Measurements from ENCODE around the gene S100B. TPM values are rescaled to one million over a fixed set of nuclear protein-coding genes. Genes with fewer than 3 reads are reported as not detected.

Gene S100B
- total and polyA plus RNA-seq, 7 donors: 14.3 to 126 (median 28.5) TPM

DNA sequence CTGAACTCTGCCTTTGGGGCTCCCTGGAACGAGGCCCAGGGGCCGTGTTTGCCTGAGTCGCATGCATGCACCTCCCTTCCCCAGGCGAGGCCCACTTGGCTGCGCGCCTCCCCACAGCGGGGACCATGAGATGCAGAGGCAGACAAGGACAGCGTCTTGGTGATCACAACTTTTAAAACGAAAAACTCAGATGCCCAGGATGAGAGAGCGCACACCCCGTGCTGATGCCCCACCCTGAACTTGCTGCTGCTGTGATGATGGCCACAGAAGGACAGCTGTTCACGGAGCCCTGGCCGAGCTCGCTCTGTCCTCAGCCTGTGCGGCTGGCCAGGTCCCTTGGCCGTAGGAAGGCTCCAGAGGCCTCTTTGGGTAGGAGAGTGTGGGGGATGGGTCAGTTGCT is 19.2 kb upstream of the S100B start:
- Histone ChIP-seq H3K9me3 (peaks cover 0 to 12% (median 5%) of the 10 kb centered on the region in 4 donors), H3K36me3 (no peaks in the 10 kb centered on the region), H3K27ac (no peak overlapping the region), H3K4me1 (peaks cover 0 to 7% (median 0%) of the 10 kb centered on the region in 4 donors), H3K27me3 (peaks cover 0 to 4% (median 4%) of the 10 kb centered on the region in 3 donors), H3K4me3 (no peak overlapping the region)
- DNase-seq: no peak
- no peak for TF ChIP-seq POLR2A (IDR thresholded peaks at IDR 0.05)
- TF ChIP-seq POLR2AphosphoS5 (IDR thresholded peaks at IDR 0.05): no peak
- TF ChIP-seq EP300 (IDR thresholded peaks at IDR 0.05): no peak
- TF ChIP-seq, protein P1, sequence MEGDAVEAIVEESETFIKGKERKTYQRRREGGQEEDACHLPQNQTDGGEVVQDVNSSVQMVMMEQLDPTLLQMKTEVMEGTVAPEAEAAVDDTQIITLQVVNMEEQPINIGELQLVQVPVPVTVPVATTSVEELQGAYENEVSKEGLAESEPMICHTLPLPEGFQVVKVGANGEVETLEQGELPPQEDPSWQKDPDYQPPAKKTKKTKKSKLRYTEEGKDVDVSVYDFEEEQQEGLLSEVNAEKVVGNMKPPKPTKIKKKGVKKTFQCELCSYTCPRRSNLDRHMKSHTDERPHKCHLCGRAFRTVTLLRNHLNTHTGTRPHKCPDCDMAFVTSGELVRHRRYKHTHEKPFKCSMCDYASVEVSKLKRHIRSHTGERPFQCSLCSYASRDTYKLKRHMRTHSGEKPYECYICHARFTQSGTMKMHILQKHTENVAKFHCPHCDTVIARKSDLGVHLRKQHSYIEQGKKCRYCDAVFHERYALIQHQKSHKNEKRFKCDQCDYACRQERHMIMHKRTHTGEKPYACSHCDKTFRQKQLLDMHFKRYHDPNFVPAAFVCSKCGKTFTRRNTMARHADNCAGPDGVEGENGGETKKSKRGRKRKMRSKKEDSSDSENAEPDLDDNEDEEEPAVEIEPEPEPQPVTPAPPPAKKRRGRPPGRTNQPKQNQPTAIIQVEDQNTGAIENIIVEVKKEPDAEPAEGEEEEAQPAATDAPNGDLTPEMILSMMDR (IDR thresholded peaks at IDR 0.05): no peak
- intact Hi-C loops (cut with DNase I): no loop called here
- WGBS, 2 donors: 88 to 90% methylated on average over 16 of the region's 16 CpGs

DNA sequence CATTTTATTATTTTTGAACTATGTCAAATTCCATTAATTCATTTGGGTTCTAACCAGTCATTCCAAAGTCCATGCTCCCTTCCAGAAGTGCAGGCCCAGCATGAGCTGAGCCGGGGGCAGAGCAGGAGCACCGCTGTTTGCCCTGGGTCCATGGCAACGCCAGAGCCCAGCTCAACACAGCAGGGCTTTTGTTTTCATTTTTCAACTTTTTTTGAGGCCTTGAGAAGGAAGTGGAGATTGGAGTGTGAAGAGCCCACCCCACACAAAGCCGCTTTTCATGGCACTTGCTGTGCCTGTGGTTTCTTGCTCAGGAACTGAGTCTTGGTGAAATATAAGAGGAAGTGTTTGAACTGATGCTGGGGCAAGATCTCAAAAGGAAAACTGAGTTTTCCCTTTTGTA is 17.3 kb upstream of the S100B start:
- peak in 2 of 4 donors; percentile 16 to 27 for TF ChIP-seq POLR2AphosphoS5 (IDR thresholded peaks at IDR 0.05)
- TF ChIP-seq EP300 (IDR thresholded peaks at IDR 0.05): no peak
- H3K27ac ChIP-seq: peak overlapping the region; percentile 50 to 73 (median 67)
- H3K9me3 ChIP-seq: peaks cover 0 to 12% (median 5%) of the 10 kb centered on the region in 4 donors
- DNase-seq: peak; percentile 76
- no peak overlapping the region for H3K4me3 ChIP-seq
- WGBS, 2 donors: 27 to 79% methylated on average over 4 of the region's 4 CpGs
- peaks cover 0 to 7% (median 0%) of the 10 kb centered on the region in 4 donors for H3K4me1 ChIP-seq
- peaks cover 0 to 4% (median 0%) of the 10 kb centered on the region in 3 donors for H3K27me3 ChIP-seq
- H3K36me3 ChIP-seq: no peaks in the 10 kb centered on the region
- intact Hi-C loops (cut with DNase I): no loop called here

DNA sequence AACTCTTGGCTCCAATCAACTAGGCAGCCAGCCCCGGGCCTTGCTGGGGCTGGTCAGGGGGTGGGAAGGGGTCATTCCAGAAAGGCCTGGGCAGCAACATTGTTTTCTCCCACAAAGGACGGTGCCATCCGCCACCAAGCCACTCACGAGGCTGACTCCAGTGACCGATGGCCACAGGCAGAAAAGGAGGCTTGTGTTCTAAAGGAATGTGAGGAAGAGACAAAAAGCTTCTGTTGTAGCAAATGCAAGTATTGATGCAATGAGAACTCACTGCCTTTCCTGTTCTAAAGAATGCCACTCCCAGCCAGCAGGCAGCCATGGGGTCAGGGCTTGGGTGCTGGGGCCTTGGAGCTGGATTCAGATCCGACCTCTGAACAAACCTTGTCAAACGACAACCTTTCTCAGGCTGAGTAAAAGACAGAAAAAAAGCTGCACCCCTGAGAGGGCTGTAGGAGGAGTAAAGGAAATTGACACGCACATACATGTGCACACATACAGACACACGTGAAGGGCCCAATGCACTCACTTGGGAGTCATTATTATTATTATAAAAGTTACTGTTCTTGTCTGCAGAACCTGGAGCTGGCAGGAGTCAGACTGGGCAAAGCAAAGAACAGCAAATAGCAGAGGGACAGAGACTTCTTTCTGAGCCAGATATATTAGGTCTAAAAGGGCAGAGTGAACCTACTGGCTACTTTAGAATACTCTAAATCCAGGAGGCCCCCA is 16.7 kb upstream of the S100B start:
- TF ChIP-seq POLR2AphosphoS5 (IDR thresholded peaks at IDR 0.05): peak in 3 of 4 donors; percentile 9 to 23 (median 20)
- TF ChIP-seq POLR2A (IDR thresholded peaks at IDR 0.05): no peak
- TF ChIP-seq EP300 (IDR thresholded peaks at IDR 0.05): no peak
- Histone ChIP-seq H3K4me3 (no peak overlapping the region), H3K36me3 (no peaks in the 10 kb centered on the region), H3K27ac (peak overlapping the region; percentile 49 to 73 (median 60)), H3K27me3 (peaks cover 0 to 4% (median 0%) of the 10 kb centered on the region in 3 donors), H3K4me1 (peaks cover 0 to 7% (median 0%) of the 10 kb centered on the region in 4 donors), H3K9me3 (peaks cover 0 to 12% (median 5%) of the 10 kb centered on the region in 4 donors)
- intact Hi-C loops (cut with DNase I): no loop called here
- DNase-seq: peak; percentile 71
- WGBS, 2 donors: 78 to 86% methylated on average over 9 of the region's 9 CpGs

DNA sequence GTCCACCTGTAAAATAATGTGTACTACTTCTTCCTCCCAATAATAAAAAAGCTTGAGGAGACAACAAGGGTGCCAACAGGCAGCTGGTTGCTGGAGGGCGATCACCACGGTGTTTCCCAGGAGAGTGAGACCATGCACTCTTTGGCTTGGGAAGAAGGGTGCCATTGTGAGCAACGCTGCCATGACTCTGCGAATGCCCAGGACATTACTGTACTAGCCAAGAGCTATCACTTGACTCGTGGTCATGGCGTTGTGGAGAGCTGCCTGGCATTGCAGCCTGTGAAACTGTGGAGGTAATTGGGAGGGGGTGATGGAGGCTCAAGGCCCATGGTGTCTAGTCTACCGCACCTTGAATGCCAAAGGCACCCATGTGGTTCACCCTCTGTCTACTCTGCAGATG is 16.0 kb upstream of the S100B start:
- Histone ChIP-seq H3K9me3 (peaks cover 0 to 5% (median 2%) of the 10 kb centered on the region in 4 donors), H3K36me3 (no peaks in the 10 kb centered on the region), H3K27me3 (peaks cover 0 to 4% (median 0%) of the 10 kb centered on the region in 3 donors), H3K4me1 (peaks cover 0 to 7% (median 0%) of the 10 kb centered on the region in 4 donors), H3K27ac (peak overlapping the region; percentile 49 to 73 (median 52)), H3K4me3 (no peak overlapping the region)
- intact Hi-C loops (cut with DNase I): no loop called here
- 92 to 95% methylated on average over 7 of the region's 7 CpGs for WGBS, 2 donors
- DNase-seq: no peak
- TF ChIP-seq POLR2A (IDR thresholded peaks at IDR 0.05): no peak
- no peak for TF ChIP-seq EP300 (IDR thresholded peaks at IDR 0.05)
- TF ChIP-seq, protein P1 (IDR thresholded peaks at IDR 0.05): no peak
- TF ChIP-seq POLR2AphosphoS5 (IDR thresholded peaks at IDR 0.05): no peak

DNA sequence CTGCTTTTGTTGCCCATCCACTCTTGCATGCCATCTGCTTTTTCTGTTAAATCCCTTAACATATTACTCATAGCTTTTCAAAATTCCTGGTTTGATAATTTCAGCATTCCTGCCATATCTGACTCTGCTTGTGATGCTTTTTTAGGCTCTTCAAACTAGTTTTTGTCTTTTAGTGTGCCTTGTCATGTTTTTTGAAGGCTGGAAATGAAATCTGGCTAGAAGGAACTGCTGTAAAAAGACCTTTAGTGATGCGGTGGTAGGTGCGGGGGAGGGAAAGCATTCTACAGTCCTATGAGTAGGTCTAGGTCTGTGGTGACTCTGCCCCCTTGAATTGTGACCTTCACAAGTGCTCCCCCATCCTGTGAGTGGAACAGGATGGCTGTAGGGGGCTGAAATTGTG is 15.0 kb upstream of the S100B start:
- intact Hi-C loops (cut with DNase I): no loop called here
- peak overlapping the region in 1 of 4 donors; percentile 54 for H3K27ac ChIP-seq
- no peaks in the 10 kb centered on the region for H3K36me3 ChIP-seq
- DNase-seq: no peak
- WGBS, 2 donors: 88 to 92% methylated on average over 2 of the region's 2 CpGs
- peaks cover 0 to 4% (median 0%) of the 10 kb centered on the region in 3 donors for H3K27me3 ChIP-seq
- no peaks in the 10 kb centered on the region for H3K9me3 ChIP-seq
- H3K4me3 ChIP-seq: no peak overlapping the region
- peaks cover 0 to 7% (median 0%) of the 10 kb centered on the region in 4 donors for H3K4me1 ChIP-seq
- TF ChIP-seq POLR2AphosphoS5 (IDR thresholded peaks at IDR 0.05): no peak
- no peak for TF ChIP-seq EP300 (IDR thresholded peaks at IDR 0.05)
- TF ChIP-seq POLR2A (IDR thresholded peaks at IDR 0.05): no peak
- TF ChIP-seq, protein P1 (IDR thresholded peaks at IDR 0.05): no peak
